OCI-LY7 (cell line): ENCODE data around the gene LTK. TPM values are rescaled to one million over a fixed set of nuclear protein-coding genes. Genes with fewer than 3 reads are reported as not detected.

Experiments used
- BruUV-seq: library from RNA; stranded (reverse); fragments of 400-500 nt; replicated peaks from 2 replicates; lab custom pipeline; 2021; lab: Mats Ljungman, UMichigan
- CTCF ChIA-PET: fragments of 300-600 bp; sonication (Branson Sonifier 250); formaldehyde crosslinking; loops from one replicate; lab custom pipeline; 2022; ENCODE audit warnings: antibody characterized with exemption; ENCODE audit not compliant: unreplicated experiment; lab: Charles Lee
- POLR2A ChIA-PET: fragments of 300-600 bp; sonication (Branson Sonifier 250); formaldehyde crosslinking; loops from one replicate; lab custom pipeline; 2022; ENCODE audit warnings: antibody characterized with exemption; lab: Charles Lee
- DNase-seq: peaks from one replicate; pipeline ENCODE4 v3.0.0-alpha.2; 2015; ENCODE audit warnings: low spot score
- H2AFZ ChIP-seq: fragments of 200-600 bp; sonication (generic), shearing (Covaris generic); 2 replicates; pipeline ENCODE4 v1.6.1; 2014; ENCODE audit warnings: mild to moderate bottlenecking, antibody characterized with exemption, low read length, moderate library complexity
- H3K27ac ChIP-seq: fragments of 200-600 bp; sonication (generic); 2 replicates; pipeline ENCODE4 v1.5.1; 2014; ENCODE audit warnings: mixed run types, low read depth, mild to moderate bottlenecking, moderate library complexity, low read length, inconsistent platforms; ENCODE audit not compliant: poor library complexity, severe bottlenecking
- H3K36me3 ChIP-seq: fragments of 200-600 bp; sonication (generic); 2 replicates; pipeline ENCODE4 v1.6.1; 2014; ENCODE audit warnings: mild to moderate bottlenecking, antibody characterized with exemption, low read length, moderate library complexity, mixed read lengths; ENCODE audit not compliant: insufficient read depth
- H3K4me1 ChIP-seq: fragments of 200-600 bp; sonication (generic); 2 replicates; pipeline ENCODE4 v1.5.1; 2014; ENCODE audit warnings: mild to moderate bottlenecking, low read length; ENCODE audit not compliant: insufficient read depth, poor library complexity, severe bottlenecking
- H3K4me2 ChIP-seq: fragments of 200-600 bp; sonication (generic); 2 replicates; pipeline ENCODE4 v1.6.1; 2014; ENCODE audit warnings: mild to moderate bottlenecking, low read length
- H3K4me3 ChIP-seq: fragments of 200-600 bp; sonication (generic); 2 replicates; pipeline ENCODE4 v1.5.1; 2014; ENCODE audit warnings: mild to moderate bottlenecking, low read depth, low read length; ENCODE audit not compliant: poor library complexity, severe bottlenecking
- H3K79me2 ChIP-seq: fragments of 200-600 bp; sonication (generic); 2 replicates; pipeline ENCODE4 v1.6.1; 2016; ENCODE audit warnings: low read depth, mild to moderate bottlenecking, low read length, moderate library complexity, mixed read lengths; ENCODE audit not compliant: insufficient read depth
- H3K9me2 ChIP-seq: fragments of 200-600 bp; sonication (generic); 2 replicates; pipeline ENCODE4 v1.6.1; 2016; ENCODE audit warnings: mild to moderate bottlenecking, low read length, mixed read lengths; ENCODE audit not compliant: insufficient read depth
- H3K9me3 ChIP-seq: fragments of 200-600 bp; sonication (generic); 2 replicates; pipeline ENCODE4 v1.6.1; 2014; ENCODE audit warnings: mild to moderate bottlenecking, mixed run types, low read length, mixed read lengths
- H4K20me1 ChIP-seq: fragments of 200-600 bp; sonication (generic); 2 replicates; pipeline ENCODE4 v1.6.1; 2014; ENCODE audit warnings: mild to moderate bottlenecking, antibody characterized with exemption, low read length, moderate library complexity, mixed read lengths; ENCODE audit not compliant: insufficient read depth
- EZH2phosphoT487 ChIP-seq: fragments of 200-600 bp; sonication (generic); IDR thresholded peaks from 2 replicates; pipeline ENCODE4 v1.6.1; 2018; ENCODE audit warnings: low read depth, borderline replicate concordance, mild to moderate bottlenecking, mixed run types, antibody characterized with exemption, low read length, moderate library complexity, mixed read lengths
- intact Hi-C: fragments of 100-400 bp; cut with micrococcal nuclease; formaldehyde crosslinking; loops from one replicate; pipeline ENCODE4 v1.10.0; 2022; ENCODE audit not compliant: unreplicated experiment
- total RNA-seq, 2 experiments: library from RNA; depleted of rRNA in 1 of 2; stranded (reverse); fragments of >200 nt in 1 of 2; shearing (Covaris generic) in 1 of 2; gene quantifications; 2 replicates each; pipeline ENCODE4 v1.2.3, GENCODE V29; 2014 to 2022
- TF ChIP-seq, protein P1 (sequence below): fragments of 200-600 bp; sonication (generic); conservative IDR thresholded peaks from 2 replicates; pipeline ENCODE4 v1.5.1; 2014; ENCODE audit warnings: mild to moderate bottlenecking, antibody characterized with exemption, low read length, moderate library complexity, mixed read lengths

The LTK gene
- total RNA-seq, 2 experiments from 2014 or later = 0.11 to 0.22 TPM

GRCh38 chr15:41493205-41493901 lies 20.3 kb downstream of the LTK start, which contains the start of gene ITPKA:
Gene ITPKA (plus strand): TSS chr15:41493874. CDS start chr15:41493928, 54 bp downstream.
- no TSS peak for BruUV-seq
- POLR2A ChIA-PET = no interaction called here
- peak; percentile 59 for DNase-seq
- Histone ChIP-seq H3K79me2 (no peaks in the 10 kb centered on the region), H3K27ac (no peak within 1 kb of the TSS), H3K4me1 (peaks cover 22% of the 10 kb centered on the region), H3K9me2 (no peaks in the 10 kb centered on the region), H2AFZ (peak within 1 kb of the TSS; percentile 74), H3K4me3 (peak within 1 kb of the TSS; percentile 68), H3K4me2 (peak within 1 kb of the TSS; percentile 78), H3K9me3 (no peaks in the 10 kb centered on the region), H3K36me3 (no peaks in the 10 kb centered on the region), H4K20me1 (no peaks in the 10 kb centered on the region)
- TF ChIP-seq, protein P1, sequence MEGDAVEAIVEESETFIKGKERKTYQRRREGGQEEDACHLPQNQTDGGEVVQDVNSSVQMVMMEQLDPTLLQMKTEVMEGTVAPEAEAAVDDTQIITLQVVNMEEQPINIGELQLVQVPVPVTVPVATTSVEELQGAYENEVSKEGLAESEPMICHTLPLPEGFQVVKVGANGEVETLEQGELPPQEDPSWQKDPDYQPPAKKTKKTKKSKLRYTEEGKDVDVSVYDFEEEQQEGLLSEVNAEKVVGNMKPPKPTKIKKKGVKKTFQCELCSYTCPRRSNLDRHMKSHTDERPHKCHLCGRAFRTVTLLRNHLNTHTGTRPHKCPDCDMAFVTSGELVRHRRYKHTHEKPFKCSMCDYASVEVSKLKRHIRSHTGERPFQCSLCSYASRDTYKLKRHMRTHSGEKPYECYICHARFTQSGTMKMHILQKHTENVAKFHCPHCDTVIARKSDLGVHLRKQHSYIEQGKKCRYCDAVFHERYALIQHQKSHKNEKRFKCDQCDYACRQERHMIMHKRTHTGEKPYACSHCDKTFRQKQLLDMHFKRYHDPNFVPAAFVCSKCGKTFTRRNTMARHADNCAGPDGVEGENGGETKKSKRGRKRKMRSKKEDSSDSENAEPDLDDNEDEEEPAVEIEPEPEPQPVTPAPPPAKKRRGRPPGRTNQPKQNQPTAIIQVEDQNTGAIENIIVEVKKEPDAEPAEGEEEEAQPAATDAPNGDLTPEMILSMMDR = no peak
- no peak for TF ChIP-seq EZH2phosphoT487
- intact Hi-C loops = no loop called here
- CTCF ChIA-PET = no interaction called here

GRCh38 chr15:41492597-41493204 lies 20.9 kb downstream of the LTK start:
- Histone ChIP-seq H4K20me1 (no peaks in the 10 kb centered on the region), H3K36me3 (no peaks in the 10 kb centered on the region), H2AFZ (peak overlapping the region; percentile 74), H3K79me2 (no peaks in the 10 kb centered on the region), H3K27ac (no peak overlapping the region), H3K9me3 (no peaks in the 10 kb centered on the region), H3K4me2 (peak overlapping the region; percentile 78), H3K9me2 (no peaks in the 10 kb centered on the region), H3K4me1 (peaks cover 22% of the 10 kb centered on the region), H3K4me3 (peak overlapping the region; percentile 68)
- intact Hi-C loops = no loop called here
- TF ChIP-seq, protein P1 = no peak
- no peak for TF ChIP-seq EZH2phosphoT487
- DNase-seq = no peak
- POLR2A ChIA-PET = no interaction called here
- CTCF ChIA-PET = no interaction called here
- BruUV-seq = no TSS peak

GRCh38 chr15:41491889-41492288 lies 21.7 kb downstream of the LTK start:
- Histone ChIP-seq H3K9me3 (no peaks in the 10 kb centered on the region), H3K36me3 (no peaks in the 10 kb centered on the region), H3K4me3 (no peak overlapping the region), H3K4me1 (peaks cover 22% of the 10 kb centered on the region), H3K79me2 (no peaks in the 10 kb centered on the region), H4K20me1 (no peaks in the 10 kb centered on the region), H2AFZ (no peak overlapping the region), H3K9me2 (no peaks in the 10 kb centered on the region), H3K4me2 (no peak overlapping the region), H3K27ac (no peak overlapping the region)
- TF ChIP-seq, protein P1 = no peak
- no peak for TF ChIP-seq EZH2phosphoT487
- no peak for DNase-seq
- ChIA-PET CTCF (no interaction called here), POLR2A (interaction anchor here (0.6 kb wide), 2 partner anchors 32 to 563 kb away, joined by 4 to 5 read pairs; no protein-coding TSS in a partner anchor)
- intact Hi-C loops = no loop called here
- BruUV-seq = no TSS peak
